ENCODE results near the gene ERH. TPM values are rescaled to one million over a fixed set of nuclear protein-coding genes. Genes with fewer than 3 reads are reported as not detected.

The ERH gene
- total and polyA plus RNA-seq, 10 of the 15 experiments (the other 5 are each of a cell fraction or from before 2014, with no cell fraction given), result 255 to 852 (median 382) TPM

DNA sequence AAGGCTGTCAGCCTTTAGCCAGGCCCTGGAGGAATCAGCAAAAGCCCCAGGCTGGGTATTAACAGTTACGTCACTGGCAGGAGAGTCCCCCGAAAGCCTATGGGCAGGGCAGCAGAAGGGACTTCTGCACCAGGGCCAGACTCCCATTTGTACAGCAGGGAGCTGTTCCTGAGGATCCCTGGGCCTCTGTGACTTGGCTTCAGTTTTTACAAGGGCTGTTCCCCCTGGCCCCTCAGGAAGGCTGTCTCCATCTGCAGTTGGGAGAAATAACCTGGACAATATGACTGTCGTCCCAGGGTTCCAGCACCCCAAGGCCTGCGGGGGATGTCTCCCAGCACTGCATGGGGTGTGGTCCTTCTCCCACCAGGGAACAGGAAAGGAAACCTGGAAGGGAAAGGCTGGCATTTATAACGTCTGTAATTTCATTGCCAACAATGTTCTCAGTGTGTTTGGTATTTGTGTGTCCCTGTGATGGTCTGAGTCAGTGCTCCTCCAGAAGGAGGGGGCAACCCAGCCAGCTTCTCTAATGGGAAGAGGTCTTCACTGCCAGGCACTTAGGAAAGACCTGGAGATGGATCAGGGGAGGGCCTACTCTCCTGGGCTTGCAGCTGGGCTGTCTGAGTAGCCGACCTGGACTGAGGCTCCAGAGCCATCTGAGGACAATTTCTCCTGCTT, 42.4 kb downstream of the ERH start (continued):
- TF ChIP-seq, protein P1, sequence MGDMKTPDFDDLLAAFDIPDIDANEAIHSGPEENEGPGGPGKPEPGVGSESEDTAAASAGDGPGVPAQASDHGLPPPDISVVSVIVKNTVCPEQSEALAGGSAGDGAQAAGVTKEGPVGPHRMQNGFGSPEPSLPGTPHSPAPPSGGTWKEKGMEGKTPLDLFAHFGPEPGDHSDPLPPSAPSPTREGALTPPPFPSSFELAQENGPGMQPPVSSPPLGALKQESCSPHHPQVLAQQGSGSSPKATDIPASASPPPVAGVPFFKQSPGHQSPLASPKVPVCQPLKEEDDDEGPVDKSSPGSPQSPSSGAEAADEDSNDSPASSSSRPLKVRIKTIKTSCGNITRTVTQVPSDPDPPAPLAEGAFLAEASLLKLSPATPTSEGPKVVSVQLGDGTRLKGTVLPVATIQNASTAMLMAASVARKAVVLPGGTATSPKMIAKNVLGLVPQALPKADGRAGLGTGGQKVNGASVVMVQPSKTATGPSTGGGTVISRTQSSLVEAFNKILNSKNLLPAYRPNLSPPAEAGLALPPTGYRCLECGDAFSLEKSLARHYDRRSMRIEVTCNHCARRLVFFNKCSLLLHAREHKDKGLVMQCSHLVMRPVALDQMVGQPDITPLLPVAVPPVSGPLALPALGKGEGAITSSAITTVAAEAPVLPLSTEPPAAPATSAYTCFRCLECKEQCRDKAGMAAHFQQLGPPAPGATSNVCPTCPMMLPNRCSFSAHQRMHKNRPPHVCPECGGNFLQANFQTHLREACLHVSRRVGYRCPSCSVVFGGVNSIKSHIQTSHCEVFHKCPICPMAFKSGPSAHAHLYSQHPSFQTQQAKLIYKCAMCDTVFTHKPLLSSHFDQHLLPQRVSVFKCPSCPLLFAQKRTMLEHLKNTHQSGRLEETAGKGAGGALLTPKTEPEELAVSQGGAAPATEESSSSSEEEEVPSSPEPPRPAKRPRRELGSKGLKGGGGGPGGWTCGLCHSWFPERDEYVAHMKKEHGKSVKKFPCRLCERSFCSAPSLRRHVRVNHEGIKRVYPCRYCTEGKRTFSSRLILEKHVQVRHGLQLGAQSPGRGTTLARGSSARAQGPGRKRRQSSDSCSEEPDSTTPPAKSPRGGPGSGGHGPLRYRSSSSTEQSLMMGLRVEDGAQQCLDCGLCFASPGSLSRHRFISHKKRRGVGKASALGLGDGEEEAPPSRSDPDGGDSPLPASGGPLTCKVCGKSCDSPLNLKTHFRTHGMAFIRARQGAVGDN (IDR thresholded peaks at IDR 0.05), result peak; percentile 53
- TF ChIP-seq RBBP5 (conservative IDR thresholded peaks at IDR 0.05), result no peak
- no peak for TF ChIP-seq SPI1 (IDR thresholded peaks at IDR 0.05; ENCODE audit: borderline replicate concordance, insufficient read depth, low read depth, low read length)
- no peak for TF ChIP-seq PKNOX1 (IDR thresholded peaks at IDR 0.05)
- TF ChIP-seq KLF5 (IDR thresholded peaks at IDR 0.05; ENCODE audit: partially characterized antibody), result no peak
- TF ChIP-seq IKZF2 (IDR thresholded peaks at IDR 0.05), result peak in 1 of 2 experiments; percentile 47; a peak in 3 of 4 replicates
- TF ChIP-seq NFYB (IDR thresholded peaks at IDR 0.05; ENCODE audit: insufficient read depth, low read depth, low read length), result no peak
- TF ChIP-seq, protein P2, sequence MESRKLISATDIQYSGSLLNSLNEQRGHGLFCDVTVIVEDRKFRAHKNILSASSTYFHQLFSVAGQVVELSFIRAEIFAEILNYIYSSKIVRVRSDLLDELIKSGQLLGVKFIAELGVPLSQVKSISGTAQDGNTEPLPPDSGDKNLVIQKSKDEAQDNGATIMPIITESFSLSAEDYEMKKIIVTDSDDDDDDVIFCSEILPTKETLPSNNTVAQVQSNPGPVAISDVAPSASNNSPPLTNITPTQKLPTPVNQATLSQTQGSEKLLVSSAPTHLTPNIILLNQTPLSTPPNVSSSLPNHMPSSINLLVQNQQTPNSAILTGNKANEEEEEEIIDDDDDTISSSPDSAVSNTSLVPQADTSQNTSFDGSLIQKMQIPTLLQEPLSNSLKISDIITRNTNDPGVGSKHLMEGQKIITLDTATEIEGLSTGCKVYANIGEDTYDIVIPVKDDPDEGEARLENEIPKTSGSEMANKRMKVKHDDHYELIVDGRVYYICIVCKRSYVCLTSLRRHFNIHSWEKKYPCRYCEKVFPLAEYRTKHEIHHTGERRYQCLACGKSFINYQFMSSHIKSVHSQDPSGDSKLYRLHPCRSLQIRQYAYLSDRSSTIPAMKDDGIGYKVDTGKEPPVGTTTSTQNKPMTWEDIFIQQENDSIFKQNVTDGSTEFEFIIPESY (IDR thresholded peaks at IDR 0.05), result no peak
- TF ChIP-seq FOS (IDR thresholded peaks at IDR 0.05; ENCODE audit: borderline replicate concordance, extremely low read depth, insufficient read length), result no peak
- TF ChIP-seq SREBF1 (IDR thresholded peaks at IDR 0.05; ENCODE audit: low read length), result no peak
- TF ChIP-seq, protein P3, sequence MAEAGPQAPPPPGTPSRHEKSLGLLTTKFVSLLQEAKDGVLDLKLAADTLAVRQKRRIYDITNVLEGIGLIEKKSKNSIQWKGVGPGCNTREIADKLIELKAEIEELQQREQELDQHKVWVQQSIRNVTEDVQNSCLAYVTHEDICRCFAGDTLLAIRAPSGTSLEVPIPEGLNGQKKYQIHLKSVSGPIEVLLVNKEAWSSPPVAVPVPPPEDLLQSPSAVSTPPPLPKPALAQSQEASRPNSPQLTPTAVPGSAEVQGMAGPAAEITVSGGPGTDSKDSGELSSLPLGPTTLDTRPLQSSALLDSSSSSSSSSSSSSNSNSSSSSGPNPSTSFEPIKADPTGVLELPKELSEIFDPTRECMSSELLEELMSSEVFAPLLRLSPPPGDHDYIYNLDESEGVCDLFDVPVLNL (IDR thresholded peaks at IDR 0.05; ENCODE audit: low read depth, low read length), result no peak
- no peak for TF ChIP-seq ZSCAN29 (IDR thresholded peaks at IDR 0.05)
- no peak for TF ChIP-seq BCLAF1 (IDR thresholded peaks at IDR 0.05)
- no peak for TF ChIP-seq POU2F2 (IDR thresholded peaks at IDR 0.05; ENCODE audit: borderline replicate concordance, low read depth, low read length)
- peak; percentile 37; the same call in 1 of the 2 replicates for TF ChIP-seq EED (IDR thresholded peaks at IDR 0.05; ENCODE audit: low read depth)
- TF ChIP-seq PAX8 (IDR thresholded peaks at IDR 0.05), result no peak
